ENCODE measurements around the gene COL20A1. TPM values are rescaled to one million over a fixed set of nuclear protein-coding genes. Genes with fewer than 3 reads are reported as not detected.

Gene COL20A1
- polyA plus RNA-seq, 2 donors: not detected

GRCh38 chr20:63275825-63276224 is 17.2 kb upstream of the COL20A1 start:
- H3K4me1 ChIP-seq (ENCODE audit: control insufficient read depth in 2 of 2, insufficient read depth in 2 of 2, low read length in 1 of 2): peaks cover 3 to 5% of the 10 kb centered on the region in 2 donors
- no peaks in the 10 kb centered on the region for H3K27me3 ChIP-seq (ENCODE audit: control insufficient read depth in 1 of 2, insufficient read depth in 2 of 2, low read length in 2 of 2)
- WGBS, 2 donors: 95% methylated on average over 17 to 18 of the region's 18 CpGs
- no peaks in the 10 kb centered on the region for H3K9me3 ChIP-seq (ENCODE audit: control insufficient read depth in 2 of 2, insufficient read depth in 1 of 2, low read depth in 1 of 2, low read length in 1 of 2)
- H3K27ac ChIP-seq (ENCODE audit: low read depth in 2 of 2, low read length in 1 of 2): no peak overlapping the region
- H3K36me3 ChIP-seq (ENCODE audit: control insufficient read depth in 2 of 2, insufficient read depth in 2 of 2, low read length in 1 of 2): peaks cover 7 to 32% of the 10 kb centered on the region in 2 donors
- H3K4me3 ChIP-seq (ENCODE audit: low read depth in 1 of 2, low read length in 2 of 2): no peak overlapping the region

GRCh38 chr20:63276956-63277355 is 16.0 kb upstream of the COL20A1 start:
- WGBS, 2 donors: 93 to 95% methylated on average over 20 of the region's 20 CpGs
- Histone ChIP-seq H3K27ac (ENCODE audit: low read depth in 2 of 2, low read length in 1 of 2) (no peak overlapping the region), H3K4me3 (ENCODE audit: low read depth in 1 of 2, low read length in 2 of 2) (no peak overlapping the region), H3K27me3 (ENCODE audit: control insufficient read depth in 1 of 2, insufficient read depth in 2 of 2, low read length in 2 of 2) (no peaks in the 10 kb centered on the region), H3K9me3 (ENCODE audit: control insufficient read depth in 2 of 2, insufficient read depth in 1 of 2, low read depth in 1 of 2, low read length in 1 of 2) (no peaks in the 10 kb centered on the region), H3K36me3 (ENCODE audit: control insufficient read depth in 2 of 2, insufficient read depth in 2 of 2, low read length in 1 of 2) (peaks cover 7 to 42% of the 10 kb centered on the region in 2 donors), H3K4me1 (ENCODE audit: control insufficient read depth in 2 of 2, insufficient read depth in 2 of 2, low read length in 1 of 2) (peaks cover 3 to 5% of the 10 kb centered on the region in 2 donors)

GRCh38 chr20:63277466-63278272 is 15.3 kb upstream of the COL20A1 start:
- 92 to 93% methylated on average over 30 of the region's 30 CpGs for WGBS, 2 donors
- Histone ChIP-seq H3K27ac (ENCODE audit: low read depth in 2 of 2, low read length in 1 of 2) (no peak overlapping the region), H3K36me3 (ENCODE audit: control insufficient read depth in 2 of 2, insufficient read depth in 2 of 2, low read length in 1 of 2) (peaks cover 7 to 48% of the 10 kb centered on the region in 2 donors), H3K9me3 (ENCODE audit: control insufficient read depth in 2 of 2, insufficient read depth in 1 of 2, low read depth in 1 of 2, low read length in 1 of 2) (no peaks in the 10 kb centered on the region), H3K27me3 (ENCODE audit: control insufficient read depth in 1 of 2, insufficient read depth in 2 of 2, low read length in 2 of 2) (no peaks in the 10 kb centered on the region), H3K4me3 (ENCODE audit: low read depth in 1 of 2, low read length in 2 of 2) (no peak overlapping the region), H3K4me1 (ENCODE audit: control insufficient read depth in 2 of 2, insufficient read depth in 2 of 2, low read length in 1 of 2) (peaks cover 0 to 5% of the 10 kb centered on the region in 2 donors)

- H3K27me3 ChIP-seq (ENCODE audit: control insufficient read depth in 1 of 2, insufficient read depth in 2 of 2, low read length in 2 of 2): no peaks in the 10 kb centered on the region
- peaks cover 0 to 3% of the 10 kb centered on the region in 2 donors for H3K4me1 ChIP-seq (ENCODE audit: control insufficient read depth in 2 of 2, insufficient read depth in 2 of 2, low read length in 1 of 2)
- no peak overlapping the region for H3K4me3 ChIP-seq (ENCODE audit: low read depth in 1 of 2, low read length in 2 of 2)
- peaks cover 7 to 58% of the 10 kb centered on the region in 2 donors for H3K36me3 ChIP-seq (ENCODE audit: control insufficient read depth in 2 of 2, insufficient read depth in 2 of 2, low read length in 1 of 2)
- no peaks in the 10 kb centered on the region for H3K9me3 ChIP-seq (ENCODE audit: control insufficient read depth in 2 of 2, insufficient read depth in 1 of 2, low read depth in 1 of 2, low read length in 1 of 2)
- WGBS, 2 donors: 84 to 86% methylated on average over 17 of the region's 17 CpGs
- no peak overlapping the region for H3K27ac ChIP-seq (ENCODE audit: low read depth in 2 of 2, low read length in 1 of 2)
Measured at GRCh38 chr20:63278661-63279060, 14.3 kb upstream of the COL20A1 start.

GRCh38 chr20:63279931-63280330 is 13.1 kb upstream of the COL20A1 start:
- Histone ChIP-seq H3K9me3 (ENCODE audit: control insufficient read depth in 2 of 2, insufficient read depth in 1 of 2, low read depth in 1 of 2, low read length in 1 of 2) (no peaks in the 10 kb centered on the region), H3K36me3 (ENCODE audit: control insufficient read depth in 2 of 2, insufficient read depth in 2 of 2, low read length in 1 of 2) (peaks cover 7 to 66% of the 10 kb centered on the region in 2 donors), H3K4me1 (ENCODE audit: control insufficient read depth in 2 of 2, insufficient read depth in 2 of 2, low read length in 1 of 2) (no peaks in the 10 kb centered on the region), H3K4me3 (ENCODE audit: low read depth in 1 of 2, low read length in 2 of 2) (no peak overlapping the region), H3K27me3 (ENCODE audit: control insufficient read depth in 1 of 2, insufficient read depth in 2 of 2, low read length in 2 of 2) (no peaks in the 10 kb centered on the region), H3K27ac (ENCODE audit: low read depth in 2 of 2, low read length in 1 of 2) (no peak overlapping the region)
- WGBS, 2 donors: 92% methylated on average over 15 of the region's 15 CpGs

GRCh38 chr20:63280371-63280770 is 12.6 kb upstream of the COL20A1 start:
- H3K4me1 ChIP-seq (ENCODE audit: control insufficient read depth in 2 of 2, insufficient read depth in 2 of 2, low read length in 1 of 2): no peaks in the 10 kb centered on the region
- H3K36me3 ChIP-seq (ENCODE audit: control insufficient read depth in 2 of 2, insufficient read depth in 2 of 2, low read length in 1 of 2): peaks cover 7 to 67% of the 10 kb centered on the region in 2 donors
- H3K9me3 ChIP-seq (ENCODE audit: control insufficient read depth in 2 of 2, insufficient read depth in 1 of 2, low read depth in 1 of 2, low read length in 1 of 2): no peaks in the 10 kb centered on the region
- H3K27me3 ChIP-seq (ENCODE audit: control insufficient read depth in 1 of 2, insufficient read depth in 2 of 2, low read length in 2 of 2): no peaks in the 10 kb centered on the region
- WGBS, 2 donors: 95 to 96% methylated on average over 6 of the region's 6 CpGs
- H3K4me3 ChIP-seq (ENCODE audit: low read depth in 1 of 2, low read length in 2 of 2): no peak overlapping the region
- H3K27ac ChIP-seq (ENCODE audit: low read depth in 2 of 2, low read length in 1 of 2): no peak overlapping the region

GRCh38 chr20:63280929-63281545 is 11.9 kb upstream of the COL20A1 start:
- WGBS, 2 donors: 80 to 81% methylated on average over 19 of the region's 19 CpGs
- H3K36me3 ChIP-seq (ENCODE audit: control insufficient read depth in 2 of 2, insufficient read depth in 2 of 2, low read length in 1 of 2): peaks cover 12 to 72% of the 10 kb centered on the region in 2 donors
- H3K27ac ChIP-seq (ENCODE audit: low read depth in 2 of 2, low read length in 1 of 2): no peak overlapping the region

GRCh38 chr20:63281742-63282665 is 11.0 kb upstream of the COL20A1 start:
- no peaks in the 10 kb centered on the region for H3K4me1 ChIP-seq (ENCODE audit: control insufficient read depth in 2 of 2, insufficient read depth in 2 of 2, low read length in 1 of 2)
- no peaks in the 10 kb centered on the region for H3K9me3 ChIP-seq (ENCODE audit: control insufficient read depth in 2 of 2, insufficient read depth in 1 of 2, low read depth in 1 of 2, low read length in 1 of 2)
- peaks cover 10 to 69% of the 10 kb centered on the region in 2 donors for H3K36me3 ChIP-seq (ENCODE audit: control insufficient read depth in 2 of 2, insufficient read depth in 2 of 2, low read length in 1 of 2)
- no peaks in the 10 kb centered on the region for H3K27me3 ChIP-seq (ENCODE audit: control insufficient read depth in 1 of 2, insufficient read depth in 2 of 2, low read length in 2 of 2)
- no peak overlapping the region for H3K4me3 ChIP-seq (ENCODE audit: low read depth in 1 of 2, low read length in 2 of 2)
- no peak overlapping the region for H3K27ac ChIP-seq (ENCODE audit: low read depth in 2 of 2, low read length in 1 of 2)
- WGBS, 2 donors: 91 to 92% methylated on average over 33 to 38 of the region's 38 CpGs

More at GRCh38 chr20:63280929-63281545, 11.9 kb upstream of the COL20A1 start:
- H3K4me1 ChIP-seq (ENCODE audit: control insufficient read depth in 2 of 2, insufficient read depth in 2 of 2, low read length in 1 of 2): no peaks in the 10 kb centered on the region
- H3K27me3 ChIP-seq (ENCODE audit: control insufficient read depth in 1 of 2, insufficient read depth in 2 of 2, low read length in 2 of 2): no peaks in the 10 kb centered on the region
- no peaks in the 10 kb centered on the region for H3K9me3 ChIP-seq (ENCODE audit: control insufficient read depth in 2 of 2, insufficient read depth in 1 of 2, low read depth in 1 of 2, low read length in 1 of 2)
- H3K4me3 ChIP-seq (ENCODE audit: low read depth in 1 of 2, low read length in 2 of 2): no peak overlapping the region

GRCh38 chr20:63282946-63283345 is 10.0 kb upstream of the COL20A1 start:
- H3K4me3 ChIP-seq (ENCODE audit: low read depth in 1 of 2, low read length in 2 of 2): no peak overlapping the region
- 91 to 96% methylated on average over 17 of the region's 17 CpGs for WGBS, 2 donors
- H3K9me3 ChIP-seq (ENCODE audit: control insufficient read depth in 2 of 2, insufficient read depth in 1 of 2, low read depth in 1 of 2, low read length in 1 of 2): no peaks in the 10 kb centered on the region
- peaks cover 4 to 68% of the 10 kb centered on the region in 2 donors for H3K36me3 ChIP-seq (ENCODE audit: control insufficient read depth in 2 of 2, insufficient read depth in 2 of 2, low read length in 1 of 2)
- H3K27ac ChIP-seq (ENCODE audit: low read depth in 2 of 2, low read length in 1 of 2): no peak overlapping the region
- no peaks in the 10 kb centered on the region for H3K4me1 ChIP-seq (ENCODE audit: control insufficient read depth in 2 of 2, insufficient read depth in 2 of 2, low read length in 1 of 2)
- H3K27me3 ChIP-seq (ENCODE audit: control insufficient read depth in 1 of 2, insufficient read depth in 2 of 2, low read length in 2 of 2): no peaks in the 10 kb centered on the region

Data from esophagus (tissue), 2 donors.